ENCODE measurements around the gene MAD1L1. TPM values are rescaled to one million over a fixed set of nuclear protein-coding genes. Genes with fewer than 3 reads are reported as not detected.

Gene MAD1L1
- total RNA-seq, 3 donors from 2014 or later = 25.3 to 31.2 (median 26.2) TPM

GRCh38 chr7:2109251-2109872, 123.4 kb downstream of the MAD1L1 start:
- no peaks in the 10 kb centered on the region for H3K9me3 ChIP-seq
- H3K4me3 ChIP-seq = no peak overlapping the region
- peaks cover 6% of the 10 kb centered on the region for H3K4me1 ChIP-seq (ENCODE audit: low read depth)
- no peaks in the 10 kb centered on the region for H3K36me3 ChIP-seq (ENCODE audit: low read depth)
- ATAC-seq = no peak
- intact Hi-C loops (cut with DNase I, micrococcal nuclease) = loop anchor here in 1 of 2 donors (10.0 kb wide), 1 partner anchor 95 kb away; no protein-coding TSS in a partner anchor
- DNase-seq = no peak
- TF ChIP-seq CTCF (IDR thresholded peaks at IDR 0.05) = no peak

- H3K36me3 ChIP-seq (ENCODE audit: low read depth) = no peaks in the 10 kb centered on the region
- no peak for TF ChIP-seq CTCF (IDR thresholded peaks at IDR 0.05)
- no peak for ATAC-seq
- DNase-seq = no peak
- peaks cover 6% of the 10 kb centered on the region for H3K4me1 ChIP-seq (ENCODE audit: low read depth)
- H3K9me3 ChIP-seq = no peaks in the 10 kb centered on the region
- intact Hi-C loops (cut with DNase I, micrococcal nuclease) = loop anchor here in 1 of 2 donors (10.0 kb wide), 1 partner anchor 96 kb away; no protein-coding TSS in a partner anchor
- no peak overlapping the region for H3K4me3 ChIP-seq
Measured at GRCh38 chr7:2108501-2109250, 124.1 kb downstream of the MAD1L1 start.

DNA sequence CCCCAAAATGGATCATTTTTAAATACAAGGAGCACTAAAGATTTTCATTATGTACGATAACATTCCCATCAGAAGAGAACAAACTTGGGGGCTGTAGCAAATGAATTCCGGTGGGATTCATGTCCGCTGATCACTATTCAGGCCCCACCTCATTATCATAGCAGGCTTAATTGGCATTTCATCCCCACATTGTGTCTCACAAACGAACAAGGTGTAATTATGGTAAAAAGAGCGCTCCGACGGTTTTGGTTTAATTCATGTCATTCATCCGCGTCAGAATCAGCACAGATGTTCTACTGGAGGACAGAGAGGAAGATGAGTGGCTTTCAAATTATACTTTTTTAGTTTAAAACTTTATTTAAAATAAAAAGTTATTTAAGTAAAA, 124.7 kb downstream of the MAD1L1 start:
- Histone ChIP-seq H3K36me3 (ENCODE audit: low read depth) (no peaks in the 10 kb centered on the region), H3K4me3 (no peak overlapping the region), H3K4me1 (ENCODE audit: low read depth) (peaks cover 6% of the 10 kb centered on the region), H3K9me3 (no peaks in the 10 kb centered on the region)
- TF ChIP-seq CTCF (IDR thresholded peaks at IDR 0.05) = no peak
- DNase-seq (no peak), ATAC-seq (no peak)
- intact Hi-C loops (cut with DNase I, micrococcal nuclease) = loop anchor here in 1 of 2 donors (10.0 kb wide), 1 partner anchor 97 kb away; no protein-coding TSS in a partner anchor

- H3K4me1 ChIP-seq (ENCODE audit: low read depth) = peaks cover 6% of the 10 kb centered on the region
- H3K36me3 ChIP-seq (ENCODE audit: low read depth) = no peaks in the 10 kb centered on the region
- TF ChIP-seq CTCF (IDR thresholded peaks at IDR 0.05) = no peak
- DNase-seq (no peak), ATAC-seq (no peak)
- no peak overlapping the region for H3K4me3 ChIP-seq
- H3K9me3 ChIP-seq = no peaks in the 10 kb centered on the region
- intact Hi-C loops (cut with DNase I, micrococcal nuclease) = loop anchor here in 1 of 2 donors (10.0 kb wide), 1 partner anchor 97 kb away; no protein-coding TSS in a partner anchor
Measured at GRCh38 chr7:2107386-2108070, 125.2 kb downstream of the MAD1L1 start.

- no peak for TF ChIP-seq CTCF (IDR thresholded peaks at IDR 0.05)
- Histone ChIP-seq H3K36me3 (ENCODE audit: low read depth) (no peaks in the 10 kb centered on the region), H3K9me3 (no peaks in the 10 kb centered on the region), H3K4me3 (no peak overlapping the region), H3K4me1 (ENCODE audit: low read depth) (peaks cover 6% of the 10 kb centered on the region)
- ATAC-seq (no peak), DNase-seq (no peak)
- intact Hi-C loops (cut with DNase I, micrococcal nuclease) = loop anchor here in 1 of 2 donors (10.0 kb wide), 1 partner anchor 98 kb away; no protein-coding TSS in a partner anchor
Measured at GRCh38 chr7:2106924-2107323, 125.8 kb downstream of the MAD1L1 start.
